Brain microvascular endothelial cell (primary cell): Measurements from ENCODE around the gene BLOC1S3.

ENCODE experiments used
- DNase-seq: peaks from one replicate; pipeline ENCODE4 v3.0.0-alpha.2; 2020
- H3K27ac ChIP-seq: fragments of 250-450 bp; sonication (Bioruptor Pico); 2 replicates; pipeline ENCODE4 v1.5.1; 2020; ENCODE audit warnings: mild to moderate bottlenecking, moderate library complexity
- H3K27me3 ChIP-seq: fragments of 250-450 bp; sonication (Bioruptor Pico); replicated peaks from 2 replicates; pipeline ENCODE4 v1.5.1; 2020; ENCODE audit warnings: mild to moderate bottlenecking
- H3K36me3 ChIP-seq: fragments of 250-450 bp; sonication (Bioruptor Pico); replicated peaks from 2 replicates; pipeline ENCODE4 v1.5.1; 2020; ENCODE audit warnings: mild to moderate bottlenecking
- H3K4me3 ChIP-seq: 2 replicates; pipeline ENCODE4 v1.5.1; 2011; ENCODE audit warnings: low read depth, mild to moderate bottlenecking, control low read depth, low read length, moderate library complexity
- CTCF ChIP-seq: IDR thresholded peaks from 2 replicates; pipeline ENCODE4 v1.5.1; 2011; ENCODE audit warnings: low read depth, mild to moderate bottlenecking, moderate library complexity, low read length, control low read depth, inconsistent platforms; ENCODE audit errors: missing control alignments
- in situ Hi-C: cut with HindIII; loops from 2 replicates; pipeline ENCODE4 v1.10.0; 2017; ENCODE audit warnings: low sequenced_read_pairs, low pct_ligation_motif_present

BLOC1S3 gene

GRCh38 chr19:45179892-45180370 is 1.3 kb downstream of the BLOC1S3 start:
- in situ Hi-C loops, result no loop called here
- no peaks in the 10 kb centered on the region for H3K27me3 ChIP-seq
- TF ChIP-seq CTCF, result no peak

GRCh38 chr19:45180936-45181335 is 2.4 kb downstream of the BLOC1S3 start:
- Histone ChIP-seq H3K36me3 (no peaks in the 10 kb centered on the region), H3K27ac (no peak overlapping the region), H3K4me3 (no peak overlapping the region), H3K27me3 (no peaks in the 10 kb centered on the region)
- DNase-seq, result no peak
- in situ Hi-C loops, result no loop called here
- no peak for TF ChIP-seq CTCF

More at GRCh38 chr19:45179892-45180370, 1.3 kb downstream of the BLOC1S3 start:
- peak overlapping the region; percentile 95 for H3K4me3 ChIP-seq
- no peak for DNase-seq
- H3K27ac ChIP-seq, result peak overlapping the region; percentile 75
- no peaks in the 10 kb centered on the region for H3K36me3 ChIP-seq

- Histone ChIP-seq H3K36me3 (no peaks in the 10 kb centered on the region), H3K27ac (no peak overlapping the region), H3K4me3 (no peak overlapping the region), H3K27me3 (no peaks in the 10 kb centered on the region)
- no peak for TF ChIP-seq CTCF
- in situ Hi-C loops, result no loop called here
- DNase-seq, result no peak
These were observed 4.2 kb downstream of the BLOC1S3 start for GRCh38 chr19:45182758-45183157.

DNA sequence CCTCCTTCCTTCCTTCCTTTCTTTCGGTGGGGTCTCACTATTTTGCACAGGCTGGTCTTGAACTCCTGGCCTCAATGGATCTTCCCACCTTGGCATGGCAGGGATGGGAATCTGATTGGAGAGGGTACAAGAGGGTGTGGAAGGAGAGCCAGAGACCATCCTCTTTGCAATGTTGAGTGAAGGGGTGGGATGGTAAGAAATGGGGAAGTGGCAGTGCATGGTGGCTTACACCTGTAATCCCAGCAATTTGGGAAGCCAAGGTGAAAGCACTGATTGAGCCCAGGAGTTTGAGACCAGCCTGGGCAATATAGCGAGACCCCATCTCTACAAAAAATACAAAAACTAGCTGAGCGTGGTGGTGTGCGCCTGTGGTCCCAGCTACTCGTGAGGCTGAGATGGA is 5.5 kb downstream of the BLOC1S3 start:
- no peaks in the 10 kb centered on the region for H3K36me3 ChIP-seq
- no peak overlapping the region for H3K27ac ChIP-seq
- H3K4me3 ChIP-seq, result no peak overlapping the region
- TF ChIP-seq CTCF, result no peak
- DNase-seq, result no peak
- H3K27me3 ChIP-seq, result no peaks in the 10 kb centered on the region
- in situ Hi-C loops, result no loop called here

DNA sequence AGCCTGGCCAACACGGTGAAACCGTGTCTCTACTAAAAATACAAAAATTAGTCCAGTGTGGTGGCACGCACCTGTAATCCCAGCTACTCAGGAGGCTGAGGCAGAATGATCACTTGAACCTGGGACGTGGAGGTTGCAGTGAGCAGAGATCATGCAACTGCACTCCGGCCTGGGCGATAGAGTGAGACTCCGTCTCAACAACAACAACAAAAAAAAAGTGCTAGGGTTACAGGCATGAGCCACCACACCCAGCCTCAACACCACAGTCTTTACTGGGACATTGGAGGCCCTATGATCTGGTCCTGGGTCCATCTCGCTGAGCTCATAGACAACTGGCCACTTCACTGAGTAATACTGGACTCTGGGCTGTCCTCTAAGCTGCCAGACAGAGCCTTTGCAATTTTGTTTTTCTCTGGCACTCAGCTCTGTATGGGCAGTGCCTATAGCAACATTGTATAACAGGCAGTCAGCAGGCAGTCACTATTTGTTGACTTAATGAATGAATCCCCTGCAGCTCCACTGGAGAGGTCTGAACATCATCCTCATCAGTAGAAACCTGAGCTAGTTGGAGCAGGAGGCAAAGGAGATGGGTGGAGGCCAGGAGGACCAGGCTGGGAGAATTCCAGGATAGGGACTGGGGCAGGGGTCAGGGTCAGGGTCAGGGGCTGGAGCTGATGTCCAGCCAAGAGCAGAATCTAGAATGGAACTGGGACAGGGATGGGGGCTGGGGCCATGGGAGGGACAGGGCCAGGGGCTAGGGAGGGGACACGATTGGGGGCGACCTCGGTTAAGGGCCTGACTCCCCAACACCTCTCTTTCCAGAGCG is 8.1 kb downstream of the BLOC1S3 start:
- H3K27me3 ChIP-seq, result no peaks in the 10 kb centered on the region
- TF ChIP-seq CTCF, result no peak
- DNase-seq, result peak; percentile 44
- in situ Hi-C loops, result no loop called here
- no peak overlapping the region for H3K27ac ChIP-seq
- no peak overlapping the region for H3K4me3 ChIP-seq
- H3K36me3 ChIP-seq, result no peaks in the 10 kb centered on the region
